ENCODE data around the gene DHX8.

DHX8 gene

DNA sequence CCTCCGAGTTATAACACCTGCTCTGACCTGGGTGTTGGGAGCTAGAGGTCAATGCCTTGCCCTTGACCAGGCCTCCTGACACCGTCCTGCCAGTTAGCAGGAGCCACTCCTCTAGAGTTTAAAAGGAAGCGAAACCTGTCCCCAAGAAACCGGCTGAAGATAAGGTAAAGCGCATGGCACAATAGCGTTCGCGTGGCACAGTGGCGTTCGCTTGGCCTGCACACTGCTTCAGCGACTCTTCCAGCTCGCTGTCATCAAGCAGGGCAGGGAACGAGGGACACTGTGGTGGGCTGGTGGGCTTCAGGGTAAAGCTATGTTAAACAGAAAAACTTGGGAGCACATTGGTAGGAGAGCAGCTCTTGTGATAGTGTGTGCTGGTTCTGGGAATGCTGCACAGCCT lies 90.6 kb downstream of the DHX8 start:
- no peak for DNase-seq (ENCODE audit: low read depth)

- DNase-seq (ENCODE audit: low read depth), result no peak
Observed at GRCh38 chr17:43574896-43575525, 91.2 kb downstream of the DHX8 start.

Measured in ELR (cell line).